NCI-H1436 (cell line): ENCODE results near the gene PERCC1.
"Not testable (repeated sequence)": the region's sequence is repeated elsewhere in the genome, so short reads cannot be mapped to it uniquely, and the experiment has no call there.

Experiments
- DNase-seq: peaks from one replicate; lab custom pipeline; 2025; lab: John Stamatoyannopoulos, UW

Gene PERCC1

DNA sequence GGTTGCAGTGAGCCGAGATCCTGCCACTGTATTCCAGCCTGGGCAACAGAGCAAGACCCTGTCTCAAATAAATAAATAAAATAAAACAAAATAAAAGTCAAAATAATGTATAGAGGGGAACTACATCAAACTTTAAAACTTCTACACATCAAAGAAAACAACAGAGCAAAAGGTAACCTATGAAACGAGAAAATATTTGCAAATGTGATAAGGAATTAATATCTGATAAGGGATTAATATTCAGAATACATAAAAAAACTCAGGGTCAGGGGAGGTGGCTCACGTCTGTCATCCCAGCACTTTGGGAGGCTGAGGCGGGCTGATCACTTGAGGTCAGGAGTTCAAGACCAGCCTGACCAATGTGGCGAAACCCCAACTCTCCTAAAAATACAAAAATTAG lies 38.3 kb downstream of the PERCC1 start:
- not testable (repeated sequence) for DNase-seq

DNA sequence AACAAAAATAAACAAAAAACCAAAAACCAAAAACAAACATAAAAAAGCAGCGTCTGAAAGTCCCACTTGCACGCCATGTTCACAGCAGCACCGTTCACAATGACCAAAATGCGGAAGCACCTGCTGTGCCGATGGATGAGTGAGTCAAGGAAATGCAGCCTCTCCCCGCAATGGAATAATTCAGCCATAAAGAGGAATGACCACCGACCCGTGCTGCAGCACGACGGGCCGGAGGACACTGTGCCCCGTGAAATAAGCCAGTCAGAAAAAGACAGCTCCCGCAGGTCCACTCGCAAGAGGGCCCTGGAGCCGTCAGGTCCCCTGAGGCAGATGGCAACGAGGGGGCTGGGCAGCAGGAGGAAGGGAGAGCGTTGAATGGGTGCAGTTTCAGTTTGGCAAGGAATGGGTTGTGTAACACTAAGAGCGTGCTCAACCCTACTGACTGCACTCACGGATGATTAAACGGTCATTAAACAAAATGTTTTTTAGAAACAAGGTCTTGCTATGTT lies 38.9 kb downstream of the PERCC1 start:
- DNase-seq, result no peak

DNA sequence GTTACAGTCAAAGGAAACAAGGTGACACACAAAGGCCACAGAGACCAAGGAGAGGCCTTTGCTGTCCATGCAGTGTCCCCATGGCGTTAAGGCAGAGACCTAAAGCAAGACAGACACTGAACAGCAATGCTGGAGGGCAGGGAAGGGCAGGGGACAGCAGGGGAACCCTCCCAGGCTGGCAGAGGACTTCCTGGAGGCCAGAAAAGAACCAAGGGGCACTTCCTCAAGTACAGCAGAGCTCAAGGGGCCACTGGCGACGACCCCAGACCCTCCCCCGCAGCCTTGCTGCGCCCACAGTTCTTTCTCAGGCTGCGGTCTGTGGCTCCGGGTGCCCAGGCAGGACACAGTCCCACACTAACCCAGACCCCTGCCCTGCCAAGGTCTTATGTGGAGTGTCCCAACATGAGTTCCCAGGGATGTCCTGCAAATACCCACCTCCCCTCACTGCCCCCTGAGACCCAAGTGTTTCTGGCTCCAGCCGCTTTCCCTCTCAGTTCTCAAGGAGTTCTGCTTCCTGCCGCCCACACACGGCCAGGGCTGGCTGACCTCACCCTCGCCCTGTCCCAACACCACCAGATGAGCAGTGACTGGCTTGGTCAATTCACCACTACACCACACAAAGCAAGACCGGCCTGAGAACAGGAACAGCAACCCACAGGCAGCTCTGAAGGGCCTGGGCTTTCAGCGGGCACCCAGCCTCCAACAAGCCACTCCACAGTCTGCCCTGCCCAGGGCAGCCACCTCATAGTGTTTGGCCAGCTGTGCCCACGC lies 39.8 kb downstream of the PERCC1 start:
- no peak for DNase-seq

DNA sequence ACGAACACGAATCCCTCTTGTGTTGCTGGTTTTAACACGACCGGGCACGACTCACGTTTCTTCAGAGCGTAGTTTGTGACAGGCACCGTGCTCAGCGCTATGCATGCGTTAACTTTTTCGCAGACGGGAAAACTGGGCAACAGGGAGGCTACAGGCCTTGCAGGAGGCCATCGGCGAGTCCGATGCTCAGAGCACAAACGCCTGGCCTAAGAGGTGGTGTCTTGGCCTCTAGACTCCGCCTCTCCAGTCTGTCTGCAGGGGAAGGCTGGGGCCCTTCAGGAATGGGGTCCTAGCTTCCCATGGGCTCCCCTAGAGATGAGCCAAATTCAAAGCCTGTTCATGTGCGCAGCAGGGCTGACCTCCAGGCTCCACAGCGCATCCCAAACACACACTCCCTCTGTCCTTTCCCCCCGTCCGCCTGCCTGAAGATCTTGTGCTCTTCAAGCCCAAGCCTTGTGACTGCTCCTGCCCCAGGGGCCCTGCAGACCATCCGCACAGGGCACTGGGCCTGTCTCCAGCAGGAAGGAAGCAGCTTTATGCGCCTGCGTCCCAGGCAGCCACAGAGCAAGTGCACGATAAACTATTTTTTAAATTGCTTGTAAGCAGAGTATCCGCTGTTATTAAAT lies 40.8 kb downstream of the PERCC1 start:
- DNase-seq, result no peak

DNA sequence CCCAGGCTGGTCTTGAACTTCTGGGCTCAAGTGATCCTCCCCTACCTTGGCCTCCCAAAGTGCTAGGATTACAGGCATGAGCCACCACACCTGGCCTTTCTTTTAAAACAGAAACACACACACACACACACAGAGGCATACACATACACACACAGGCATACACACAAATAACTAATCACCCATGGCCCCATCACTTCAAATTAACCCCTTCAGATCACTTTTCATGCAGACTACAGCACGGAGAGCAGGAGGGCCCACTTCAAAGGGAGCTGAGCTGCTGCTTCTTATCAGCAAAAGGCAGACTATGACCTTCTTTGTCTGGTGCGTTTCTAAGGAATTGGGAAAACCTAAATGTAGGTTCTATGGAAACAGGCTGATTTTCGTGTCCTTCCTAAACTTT lies 42.1 kb downstream of the PERCC1 start:
- DNase-seq, result no peak

DNA sequence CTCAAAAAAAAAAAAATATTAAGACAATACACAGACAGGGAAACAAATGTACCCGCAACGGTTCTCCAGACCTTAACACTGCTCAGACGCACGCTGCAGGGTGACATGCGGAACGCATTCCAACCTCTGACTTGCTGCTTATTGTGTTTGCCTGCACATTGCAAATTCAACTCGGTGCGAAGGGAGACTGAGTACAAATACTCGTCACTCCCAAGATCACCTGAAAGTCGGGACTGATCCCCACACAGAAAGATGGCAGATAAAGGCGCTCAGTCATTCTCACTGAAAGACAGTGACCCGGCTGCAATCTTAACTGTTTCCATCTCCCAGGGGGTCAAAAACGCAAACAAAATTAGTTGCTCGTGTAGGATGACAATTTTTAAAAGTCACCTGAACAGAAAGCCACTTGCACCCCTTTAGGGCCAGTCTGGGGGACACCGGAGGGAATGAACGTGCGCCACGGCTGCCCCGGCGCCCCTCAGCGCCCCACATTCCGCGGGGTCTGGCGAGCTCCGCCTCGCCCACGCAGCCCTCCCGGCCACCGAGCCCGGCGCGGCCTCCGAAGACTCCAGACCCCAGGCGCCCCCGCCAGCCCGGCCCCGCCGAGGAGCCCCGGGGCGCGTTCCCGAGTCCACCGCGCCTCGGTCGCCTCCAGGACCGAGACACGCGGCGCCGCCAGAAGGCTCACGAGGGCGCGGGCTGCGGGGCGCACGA lies 43.4 kb downstream of the PERCC1 start:
- no peak for DNase-seq

DNA sequence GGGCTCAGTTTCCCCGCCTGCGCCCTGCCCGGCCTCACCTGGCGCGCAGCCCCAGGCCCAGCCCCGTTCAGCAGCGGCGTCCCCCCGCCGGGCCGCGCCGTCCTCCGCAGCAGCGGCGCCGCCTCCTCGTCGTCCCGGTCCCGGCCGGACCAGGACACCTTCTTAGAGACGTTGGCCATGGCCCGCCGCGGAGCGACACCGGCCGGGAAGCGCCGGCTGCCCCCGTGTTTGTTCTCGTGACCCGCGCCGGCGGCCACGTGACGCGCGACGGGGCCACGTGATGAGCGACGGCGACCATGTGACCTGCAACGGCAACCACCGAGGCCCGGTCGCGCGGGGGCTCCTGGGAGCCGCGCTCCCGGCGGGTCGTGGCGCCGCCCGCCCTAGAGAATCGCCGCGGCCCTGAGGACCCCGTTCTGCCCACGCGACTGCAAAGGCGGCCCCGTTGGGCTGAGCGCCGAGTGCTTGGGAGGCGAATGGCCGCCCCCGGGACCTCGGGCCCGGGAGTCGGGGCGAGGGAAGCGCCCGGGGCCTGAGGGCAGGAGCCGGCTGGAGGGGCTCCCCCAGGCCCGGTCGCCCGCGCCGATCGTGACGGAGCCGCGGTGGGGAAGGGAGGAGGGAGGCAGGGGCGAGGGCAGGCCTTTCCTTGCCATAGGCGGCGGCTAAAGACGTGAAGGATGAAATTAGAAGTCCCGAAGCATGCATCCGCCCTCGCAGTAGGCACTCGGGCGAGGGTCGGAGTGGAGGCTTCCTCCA lies 44.1 kb downstream of the PERCC1 start, which contains the start of gene CLCN7:
TSS of gene CLCN7 (minus strand) at position 233 of the 756 bp plus-strand sequence. CDS start at position 179, 54 bp downstream.
- peak; percentile 68 for DNase-seq

DNA sequence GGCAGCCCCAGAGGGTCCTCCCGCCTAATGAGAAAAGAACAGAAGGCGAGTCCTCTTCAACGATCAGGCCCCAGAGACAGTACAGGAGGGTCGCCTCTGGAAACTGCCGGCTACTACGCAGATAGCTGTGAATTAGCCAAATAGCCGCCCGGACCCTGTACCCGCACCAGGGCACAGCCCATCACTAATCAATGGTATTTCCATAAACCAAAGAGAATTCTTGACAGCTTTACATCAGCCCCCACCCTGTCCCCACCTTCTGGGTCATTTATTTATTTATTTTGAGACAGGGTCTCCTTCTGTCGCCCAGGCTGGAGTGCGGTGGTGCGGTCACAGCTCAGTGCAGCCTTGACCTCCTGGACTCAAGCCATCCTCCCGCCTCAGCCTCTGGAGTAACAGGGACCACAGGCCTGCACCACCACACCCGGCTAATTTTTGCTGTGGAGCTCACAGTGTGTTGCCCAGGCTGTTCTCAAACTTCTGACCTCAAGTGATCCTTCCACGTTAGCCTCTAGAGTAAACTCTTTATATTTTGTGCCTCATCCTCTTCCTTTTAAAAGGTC lies 44.8 kb downstream of the PERCC1 start:
- DNase-seq, result no peak

DNA sequence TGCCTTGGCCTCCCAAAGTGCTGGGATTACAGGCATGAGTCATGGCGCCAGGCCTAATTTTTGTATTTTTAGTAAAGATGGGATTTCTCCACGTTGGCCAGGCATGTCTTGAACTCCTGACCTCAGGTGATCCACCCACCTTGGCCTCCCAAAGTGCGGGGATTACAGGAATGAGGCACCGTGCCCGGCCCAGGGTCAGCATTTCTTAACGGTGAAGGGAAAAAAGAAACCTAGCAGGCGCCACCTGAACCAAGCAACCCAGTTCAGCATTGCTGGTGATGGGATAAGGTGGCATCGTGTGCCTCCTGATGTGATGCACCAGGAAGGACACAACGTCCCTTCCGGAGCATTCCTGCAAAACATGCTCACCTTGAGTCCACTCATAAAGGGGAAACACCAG lies 46.2 kb downstream of the PERCC1 start:
- no peak for DNase-seq

DNA sequence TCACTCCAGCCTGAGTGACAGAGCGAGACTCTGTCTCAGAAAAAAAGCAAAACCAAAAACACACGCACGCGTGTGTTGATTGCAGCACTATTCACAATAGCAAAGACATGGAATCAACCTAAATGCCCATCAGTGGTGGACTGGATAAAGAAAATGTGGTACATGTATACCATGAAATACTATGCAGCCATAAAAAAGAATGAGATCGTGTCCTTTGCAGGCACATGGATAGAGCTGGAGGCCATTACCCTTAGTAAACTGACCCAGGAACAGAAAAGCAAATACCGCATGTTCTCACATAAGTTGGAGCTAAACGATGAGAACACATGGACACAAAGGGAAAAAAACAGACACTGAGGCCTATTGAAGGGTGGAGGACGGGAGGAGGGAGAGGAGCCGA lies 48.1 kb downstream of the PERCC1 start:
- not testable (repeated sequence) for DNase-seq

DNA sequence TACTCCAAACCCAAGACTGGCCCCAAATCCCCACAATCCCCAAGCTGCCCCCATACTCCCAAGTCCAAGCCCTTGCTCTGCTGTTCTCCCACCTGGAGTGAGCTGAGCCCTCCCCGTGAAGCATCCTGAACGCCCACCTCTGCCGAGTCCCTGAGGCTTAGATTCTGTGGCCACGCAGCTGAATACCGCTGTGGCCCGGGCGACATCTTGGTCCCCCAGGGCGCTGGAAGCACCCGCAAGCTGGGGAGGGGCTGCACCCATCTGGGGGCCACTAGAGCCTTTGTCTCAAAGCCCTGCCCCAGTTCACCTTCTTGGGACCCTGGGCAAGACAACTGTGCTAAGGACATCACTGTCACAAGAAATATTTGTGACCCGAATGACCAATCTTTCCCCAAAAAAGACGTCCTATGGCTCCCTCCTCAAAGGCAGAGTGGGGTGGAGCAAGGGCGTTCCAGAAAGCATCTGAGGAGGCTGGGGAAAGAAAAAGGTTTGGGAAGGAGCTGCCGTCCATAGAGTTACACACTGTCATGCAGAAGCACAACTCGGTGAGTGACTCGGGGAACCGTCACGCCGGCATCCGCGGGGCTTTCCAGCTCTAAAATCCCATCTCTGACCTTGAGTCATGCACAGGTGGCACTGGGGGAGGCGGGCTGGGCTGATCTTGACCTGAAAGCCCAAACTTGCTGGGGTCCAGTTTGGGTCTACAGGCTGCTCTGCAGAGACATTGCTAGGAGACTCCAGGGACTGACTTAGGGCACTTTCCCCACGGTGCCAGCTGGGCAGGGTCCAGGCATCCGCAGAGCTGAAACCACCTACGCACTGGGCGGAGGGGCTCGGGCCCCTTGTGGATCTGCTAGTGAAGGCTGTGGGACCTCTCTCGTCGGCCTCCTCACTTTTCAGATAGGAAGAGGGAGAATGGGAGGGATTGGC lies 51.3 kb downstream of the PERCC1 start:
- DNase-seq, result no peak
